ENCODE results near the gene APOO. TPM values are rescaled to one million over a fixed set of nuclear protein-coding genes. Genes with fewer than 3 reads are reported as not detected.

APOO gene
- total and polyA plus RNA-seq, 2 of the 4 experiments (the other 2 are of a cell fraction), result 9.0 to 14.2 TPM

GRCh38 chrX:23937100-23937499 lies 29.4 kb upstream of the APOO start:
- H2BK5ac ChIP-seq (ENCODE audit: low read depth, low read length, poor library complexity, severe bottlenecking), result no peak overlapping the region
- H2AFZ ChIP-seq (replicated peaks; ENCODE audit: low read length, poor library complexity), result no peak overlapping the region
- no peaks in the 10 kb centered on the region for H3K36me3 ChIP-seq (ENCODE audit: control insufficient read depth, insufficient read depth, low read length)
- no peak overlapping the region for H3K4me2 ChIP-seq (ENCODE audit: low read depth, low read length)
- H3K23ac ChIP-seq (ENCODE audit: low read depth, low read length), result no peak overlapping the region
- H4K8ac ChIP-seq (ENCODE audit: low read depth in 2 of 2, low read length in 2 of 2), result no peak overlapping the region
- H2AK5ac ChIP-seq (ENCODE audit: low read depth, low read length), result no peak overlapping the region
- H2BK15ac ChIP-seq (ENCODE audit: low read depth, low read length), result no peak overlapping the region
- no peak overlapping the region for H3K18ac ChIP-seq (ENCODE audit: low read depth, low read length)
- ATAC-seq (ENCODE audit: low read depth), result no peak
- no peak overlapping the region for H3K4me3 ChIP-seq (ENCODE audit: insufficient read depth, low read depth, low read length)
- no peak overlapping the region for H3K27ac ChIP-seq (ENCODE audit: insufficient read depth, low read length)
- no TSS peak for BruUV-seq (replicated peaks)
- no peak overlapping the region for H2BK20ac ChIP-seq (ENCODE audit: low read depth, low read length)
- TF ChIP-seq RFX5 (IDR thresholded peaks at IDR 0.05; ENCODE audit: low read depth, low read length) (no peak), CHD1 (IDR thresholded peaks at IDR 0.05; ENCODE audit: low read depth, low read length) (no peak), BHLHE40 (IDR thresholded peaks at IDR 0.05; ENCODE audit: low read depth, low read length) (no peak), RAD21 (IDR thresholded peaks at IDR 0.05; ENCODE audit: low read length) (no peak), FOS (IDR thresholded peaks at IDR 0.05; ENCODE audit: low read depth, low read length) (no peak), CEBPB (IDR thresholded peaks at IDR 0.05; ENCODE audit: low read depth, low read length) (no peak), SMC3 (IDR thresholded peaks at IDR 0.05; ENCODE audit: low read depth, low read length) (no peak)
- H3K9me1 ChIP-seq (ENCODE audit: insufficient read depth, low read length), result no peaks in the 10 kb centered on the region
- no CpG with 5 or more reads among the region's 4 CpGs for WGBS, 2 experiments (ENCODE audit: extremely low coverage in 2 of 2, insufficient read length in 1 of 2)
- H2AK9ac ChIP-seq (replicated peaks; ENCODE audit: low read depth, low read length, poor library complexity), result no peak overlapping the region
- H4K91ac ChIP-seq (ENCODE audit: insufficient read depth, low read depth, low read length), result no peak overlapping the region
- in situ Hi-C loops (cut with MboI; ENCODE audit: low sequenced_read_pairs), result no loop called here
- peaks cover 1% of the 10 kb centered on the region; the same call in 1 of the 2 replicates for H3K27me3 ChIP-seq (ENCODE audit: control insufficient read depth, insufficient read depth, low read length)
- no peak overlapping the region for H3K14ac ChIP-seq (replicated peaks; ENCODE audit: low read depth, low read length)
- no peak overlapping the region for H3K4ac ChIP-seq (ENCODE audit: low read depth, low read length)
- no peak overlapping the region for H2BK120ac ChIP-seq (ENCODE audit: low read depth, low read length)
- H4K5ac ChIP-seq (ENCODE audit: low read depth, low read length), result no peak overlapping the region
- no peaks in the 10 kb centered on the region for H3K9me3 ChIP-seq (ENCODE audit: control insufficient read depth, insufficient read depth, low read length)
- H4K20me1 ChIP-seq (ENCODE audit: insufficient read depth, low read length), result no peaks in the 10 kb centered on the region
- H3K4me1 ChIP-seq (ENCODE audit: control insufficient read depth, insufficient read depth, low read length), result no peaks in the 10 kb centered on the region
- no peak overlapping the region for H3K56ac ChIP-seq (ENCODE audit: extremely low read depth, insufficient read depth, low read length)
- no peaks in the 10 kb centered on the region for H3K79me1 ChIP-seq (ENCODE audit: low read depth in 1 of 2, low read length in 2 of 2)
- DNase-seq, result peak; percentile 3
- H3K9ac ChIP-seq (ENCODE audit: low read depth, low read length), result no peak overlapping the region
- ChIA-PET POLR2A (ENCODE audit: unreplicated experiment) (no interaction called here), CTCF (no interaction called here)
- dilution Hi-C loops (cut with HindIII; ENCODE audit: low sequenced_read_pairs, unreplicated experiment), result no loop called here
- intact Hi-C loops (cut with micrococcal nuclease), result no loop called here
